A673 (cell line): ENCODE results near the gene AFAP1. TPM values are rescaled to one million over a fixed set of nuclear protein-coding genes. Genes with fewer than 3 reads are reported as not detected.

Experiments used
- BruUV-seq: library from RNA; stranded (reverse); fragments of 400-500 nt; replicated peaks from 2 replicates; lab custom pipeline; 2021; lab: Mats Ljungman, UMichigan
- CTCF ChIA-PET: fragments of 300-600 bp; sonication (Branson Sonifier 250); formaldehyde crosslinking; loops from one replicate; lab custom pipeline; 2022; ENCODE audit warnings: antibody characterized with exemption; lab: Charles Lee
- POLR2A ChIA-PET: fragments of 300-600 bp; sonication (Branson Sonifier 250); formaldehyde crosslinking; loops from one replicate; lab custom pipeline; 2022; ENCODE audit warnings: antibody characterized with exemption; ENCODE audit not compliant: low non-redundant PET; lab: Charles Lee
- DNase-seq: peaks from one replicate; pipeline ENCODE4 v3.0.0-alpha.2; 2015; ENCODE audit warnings: low spot score
- H3K27ac ChIP-seq: fragments of 200-600 bp; sonication (generic); 2 replicates; pipeline ENCODE4 v1.5.1; 2016; ENCODE audit warnings: mixed run types, low read depth, mild to moderate bottlenecking, mixed read lengths, antibody characterized with exemption, low read length; ENCODE audit not compliant: poor library complexity, severe bottlenecking
- H3K27me3 ChIP-seq: fragments of 200-600 bp; sonication (generic); replicated peaks from 2 replicates; pipeline ENCODE4 v1.6.1; 2017; ENCODE audit warnings: mixed run types, low read depth, mild to moderate bottlenecking, mixed read lengths, antibody characterized with exemption, low read length; ENCODE audit not compliant: insufficient read depth, poor library complexity
- H3K36me3 ChIP-seq: fragments of 200-600 bp; sonication (generic); 2 replicates; pipeline ENCODE4 v1.6.1; 2016; ENCODE audit warnings: mixed run types, mild to moderate bottlenecking, mixed read lengths, antibody characterized with exemption, low read length; ENCODE audit not compliant: insufficient read depth, poor library complexity, severe bottlenecking
- H3K4me1 ChIP-seq: fragments of 200-600 bp; sonication (generic); 2 replicates; pipeline ENCODE4 v1.6.1; 2017; ENCODE audit warnings: mixed run types, mild to moderate bottlenecking, mixed read lengths, antibody characterized with exemption, low read length; ENCODE audit not compliant: insufficient read depth, poor library complexity, severe bottlenecking
- H3K4me3 ChIP-seq: fragments of 200-600 bp; sonication (generic); 2 replicates; pipeline ENCODE4 v1.5.1; 2016; ENCODE audit warnings: low read depth, mixed run types, mild to moderate bottlenecking, mixed read lengths, low read length; ENCODE audit not compliant: poor library complexity, severe bottlenecking
- H3K9me3 ChIP-seq: fragments of 200-600 bp; sonication (generic); 2 replicates; pipeline ENCODE4 v1.6.1; 2016; ENCODE audit warnings: mixed run types, low read depth, mild to moderate bottlenecking, mixed read lengths, antibody characterized with exemption, low read length; ENCODE audit not compliant: poor library complexity, severe bottlenecking
- EZH2 ChIP-seq: fragments of 200-600 bp; sonication (generic); IDR thresholded peaks from 2 replicates; pipeline ENCODE4 v1.6.1; 2017; ENCODE audit warnings: borderline replicate concordance, low read depth, mild to moderate bottlenecking, mixed read lengths, antibody characterized with exemption, low read length; ENCODE audit not compliant: poor library complexity, severe bottlenecking
- intact Hi-C: fragments of 100-400 bp; cut with micrococcal nuclease; formaldehyde crosslinking; loops from one replicate; pipeline ENCODE4 v1.10.0; 2022; ENCODE audit not compliant: unreplicated experiment
- total RNA-seq: library from RNA; stranded (reverse); gene quantifications from 2 replicates; pipeline ENCODE4 v1.2.3, GENCODE V29; 2021
- TF ChIP-seq, protein P1 (sequence below): fragments of 300-800, 200-600 bp; sonication (generic); conservative IDR thresholded peaks from 2 replicates; pipeline ENCODE4 v1.5.1; 2017; ENCODE audit warnings: low read depth, mild to moderate bottlenecking, antibody characterized with exemption, low read length, moderate library complexity, mixed read lengths

AFAP1 gene
- total RNA-seq, 1 experiment from 2014 or later, result 42.6 TPM

DNA sequence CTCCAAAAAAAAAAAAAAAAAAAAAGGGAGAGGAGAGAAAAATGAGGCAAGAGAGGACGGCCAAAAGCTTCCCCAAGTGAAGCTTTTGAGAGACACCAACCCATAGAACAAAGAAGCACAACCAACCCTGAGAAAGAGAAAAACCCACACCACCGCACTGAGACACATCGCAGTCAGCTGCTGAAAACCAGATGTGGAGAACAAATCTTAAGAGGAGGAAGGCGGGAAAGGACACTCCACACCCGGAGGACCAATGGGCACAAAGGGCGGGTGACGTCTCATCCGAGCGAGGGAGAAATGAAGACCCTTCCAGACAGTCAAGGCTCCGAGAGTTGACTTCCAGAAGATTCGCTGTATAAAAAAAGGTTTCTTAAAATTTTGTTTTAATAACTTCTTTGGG, 112.1 kb downstream of the AFAP1 start:
- Histone ChIP-seq H3K9me3 (no peaks in the 10 kb centered on the region), H3K4me3 (no peak overlapping the region), H3K36me3 (no peaks in the 10 kb centered on the region), H3K4me1 (peaks cover 37% of the 10 kb centered on the region), H3K27ac (no peak overlapping the region), H3K27me3 (no peaks in the 10 kb centered on the region)
- intact Hi-C loops, result no loop called here
- DNase-seq, result no peak
- no peak for TF ChIP-seq EZH2
- TF ChIP-seq, protein P1, sequence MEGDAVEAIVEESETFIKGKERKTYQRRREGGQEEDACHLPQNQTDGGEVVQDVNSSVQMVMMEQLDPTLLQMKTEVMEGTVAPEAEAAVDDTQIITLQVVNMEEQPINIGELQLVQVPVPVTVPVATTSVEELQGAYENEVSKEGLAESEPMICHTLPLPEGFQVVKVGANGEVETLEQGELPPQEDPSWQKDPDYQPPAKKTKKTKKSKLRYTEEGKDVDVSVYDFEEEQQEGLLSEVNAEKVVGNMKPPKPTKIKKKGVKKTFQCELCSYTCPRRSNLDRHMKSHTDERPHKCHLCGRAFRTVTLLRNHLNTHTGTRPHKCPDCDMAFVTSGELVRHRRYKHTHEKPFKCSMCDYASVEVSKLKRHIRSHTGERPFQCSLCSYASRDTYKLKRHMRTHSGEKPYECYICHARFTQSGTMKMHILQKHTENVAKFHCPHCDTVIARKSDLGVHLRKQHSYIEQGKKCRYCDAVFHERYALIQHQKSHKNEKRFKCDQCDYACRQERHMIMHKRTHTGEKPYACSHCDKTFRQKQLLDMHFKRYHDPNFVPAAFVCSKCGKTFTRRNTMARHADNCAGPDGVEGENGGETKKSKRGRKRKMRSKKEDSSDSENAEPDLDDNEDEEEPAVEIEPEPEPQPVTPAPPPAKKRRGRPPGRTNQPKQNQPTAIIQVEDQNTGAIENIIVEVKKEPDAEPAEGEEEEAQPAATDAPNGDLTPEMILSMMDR, result no peak
- ChIA-PET CTCF (interaction anchor here (1.2 kb wide), 1 partner anchor 23 kb away, joined by 4 read pairs; no protein-coding TSS in a partner anchor), POLR2A (no interaction called here)
- BruUV-seq, result no TSS peak

DNA sequence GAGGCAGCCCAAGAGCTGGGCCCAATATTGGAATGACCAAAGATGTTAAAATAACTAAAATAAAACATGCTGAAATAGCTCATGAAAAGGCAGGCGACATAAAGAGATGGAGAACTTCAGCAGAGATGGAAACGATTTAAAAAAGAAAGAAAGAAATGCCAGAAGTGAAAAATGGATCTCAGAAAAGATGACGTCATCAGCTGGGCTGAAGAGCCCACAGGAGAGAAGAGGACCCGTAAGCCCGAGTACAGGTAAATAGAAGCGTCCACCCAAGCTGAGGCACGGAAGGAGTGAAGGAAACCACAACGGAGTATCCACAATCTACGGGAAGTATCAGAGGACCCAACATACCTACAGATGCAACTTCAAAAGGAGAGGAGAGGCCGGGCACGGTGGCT, 112.8 kb downstream of the AFAP1 start:
- Histone ChIP-seq H3K4me3 (no peak overlapping the region), H3K9me3 (no peaks in the 10 kb centered on the region), H3K36me3 (no peaks in the 10 kb centered on the region), H3K27me3 (no peaks in the 10 kb centered on the region), H3K4me1 (peaks cover 35% of the 10 kb centered on the region), H3K27ac (no peak overlapping the region)
- DNase-seq, result no peak
- ChIA-PET POLR2A (interaction anchor here (0.7 kb wide), 1 partner anchor 807 kb away, joined by 3 read pairs; no protein-coding TSS in a partner anchor), CTCF (interaction anchor here (0.5 kb wide), 1 partner anchor 15 kb away, joined by 9 read pairs; no protein-coding TSS in a partner anchor)
- TF ChIP-seq EZH2, result no peak
- TF ChIP-seq, protein P1, result no peak
- intact Hi-C loops, result no loop called here
- no TSS peak for BruUV-seq

DNA sequence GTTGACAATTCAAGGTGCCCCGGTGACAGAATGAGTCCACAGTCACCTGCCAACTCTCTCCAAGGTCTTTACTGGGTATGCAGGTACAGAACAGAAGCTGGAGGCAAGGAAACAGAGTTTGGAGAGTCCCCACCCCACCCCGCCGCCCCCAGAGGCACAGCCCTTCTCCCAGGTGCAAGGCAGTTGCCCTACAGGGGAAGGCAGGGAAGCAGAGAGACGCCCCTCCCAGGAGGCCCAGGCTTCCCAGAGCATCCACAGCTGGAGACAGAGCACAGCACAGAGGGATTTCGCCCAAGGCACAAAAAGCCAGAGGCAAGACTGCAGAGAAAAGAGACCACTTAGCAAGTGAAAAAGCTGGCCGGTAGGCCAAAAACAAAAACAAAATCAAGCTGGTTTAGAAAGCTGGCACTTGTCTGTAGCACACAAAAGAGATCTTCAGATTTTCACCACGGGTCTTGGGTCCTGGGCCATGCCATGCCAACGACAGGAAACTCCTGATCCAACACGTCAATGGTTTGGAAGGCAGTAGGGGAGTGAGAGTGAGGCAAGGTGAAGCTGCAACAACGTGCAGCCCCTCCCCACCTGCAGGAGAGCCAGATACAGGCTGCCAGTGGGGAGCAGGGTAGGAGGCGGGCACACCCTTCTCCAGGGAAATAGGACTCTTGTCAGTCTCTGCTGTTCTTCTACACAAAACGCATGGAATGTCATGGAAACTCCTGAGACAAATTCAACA, 113.3 kb downstream of the AFAP1 start:
- BruUV-seq, result no TSS peak
- POLR2A ChIA-PET, result interaction anchor here (0.7 kb wide), 1 partner anchor 806 kb away, joined by 3 read pairs; no protein-coding TSS in a partner anchor
- Histone ChIP-seq H3K36me3 (no peaks in the 10 kb centered on the region), H3K4me1 (peaks cover 29% of the 10 kb centered on the region), H3K4me3 (no peak overlapping the region), H3K27ac (no peak overlapping the region), H3K27me3 (no peaks in the 10 kb centered on the region), H3K9me3 (no peaks in the 10 kb centered on the region)
- no peak for DNase-seq
- no peak for TF ChIP-seq EZH2
- TF ChIP-seq, protein P1, result no peak
- intact Hi-C loops, result no loop called here
- CTCF ChIA-PET, result interaction anchor here (0.5 to 1.3 kb wide), 2 partner anchors 16 to 22 kb away, joined by 3 to 9 read pairs; no protein-coding TSS in a partner anchor
